Panc1 (cell line): Measurements from ENCODE around the gene SF3A1. TPM values are rescaled to one million over a fixed set of nuclear protein-coding genes. Genes with fewer than 3 reads are reported as not detected.

Experiments
- ATAC-seq: fragments of 200-7000 bp; cut with Tn5 transposase; 2 replicates; pipeline ENCODE4 v1.9.1; 2020; ENCODE audit warnings: mild to moderate bottlenecking, moderate library complexity
- BruUV-seq: library from RNA; stranded (reverse); fragments of 400-500 nt; replicated peaks from 2 replicates; lab custom pipeline; 2021; lab: Mats Ljungman, UMichigan
- CTCF ChIA-PET: fragments of 300-600 bp; sonication (Branson Sonifier 250); formaldehyde crosslinking; loops from one replicate; lab custom pipeline; 2022; ENCODE audit warnings: antibody characterized with exemption; lab: Charles Lee
- POLR2A ChIA-PET: fragments of 300-600 bp; sonication (Branson Sonifier 250); formaldehyde crosslinking; loops from one replicate; lab custom pipeline; 2022; ENCODE audit warnings: antibody characterized with exemption; lab: Charles Lee
- DNase-seq: peaks from one replicate; pipeline ENCODE4 v3.0.0-alpha.2; 2010; ENCODE audit warnings: low read depth, low spot score
- H3K27ac ChIP-seq: 2 replicates; pipeline ENCODE4 v1.5.1; 2011; ENCODE audit warnings: mild to moderate bottlenecking, low read length, inconsistent platforms
- H3K27me3 ChIP-seq: fragments of 200-500 bp; sonication (Bioruptor generic); 2 replicates; pipeline ENCODE4 v1.6.0; 2014; ENCODE audit warnings: low read length, inconsistent platforms; ENCODE audit not compliant: control insufficient read depth, insufficient read depth
- H3K36me3 ChIP-seq: fragments of 200-500 bp; sonication (Bioruptor generic); 2 replicates; pipeline ENCODE4 v1.5.1; 2014; ENCODE audit warnings: inconsistent platforms, mild to moderate bottlenecking, low read length, moderate library complexity; ENCODE audit not compliant: control insufficient read depth, insufficient read depth
- H3K4me1 ChIP-seq: 2 replicates; pipeline ENCODE4 v1.5.1; 2011; ENCODE audit warnings: inconsistent platforms, mild to moderate bottlenecking, low read length, moderate library complexity; ENCODE audit not compliant: control insufficient read depth, insufficient read depth
- H3K4me3 ChIP-seq, 2 experiments: 2 replicates each; pipeline ENCODE4 v1.5.1; 2011 to 2012; ENCODE audit warnings: low read depth in 2 of 2, low read length in 2 of 2, mild to moderate bottlenecking in 2 of 2, inconsistent platforms in 1 of 2, moderate library complexity in 1 of 2
- H3K9me3 ChIP-seq: fragments of 200-500 bp; sonication (Bioruptor generic); 2 replicates; pipeline ENCODE4 v1.5.1; 2014; ENCODE audit warnings: low read depth, mild to moderate bottlenecking, inconsistent platforms, low read length, moderate library complexity; ENCODE audit not compliant: control insufficient read depth, insufficient read depth
- POLR2AphosphoS5 ChIP-seq: IDR thresholded peaks from 2 replicates; pipeline ENCODE4 v1.6.1; 2012; ENCODE audit warnings: mild to moderate bottlenecking, low read depth, low read length, moderate library complexity
- SIN3A ChIP-seq: IDR thresholded peaks from 2 replicates; pipeline ENCODE4 v1.6.1; 2012; ENCODE audit warnings: low read depth, mild to moderate bottlenecking, low read length, moderate library complexity, borderline replicate concordance; ENCODE audit not compliant: insufficient read depth
- TCF7L2 ChIP-seq: IDR thresholded peaks from 2 replicates; pipeline ENCODE4 v1.6.1; 2011; ENCODE audit warnings: mild to moderate bottlenecking, low read depth, low read length, inconsistent platforms
- in situ Hi-C: cut with HindIII; loops from 2 replicates; pipeline ENCODE4 v1.10.0; 2016; ENCODE audit warnings: low sequenced_read_pairs, low pct_unique_long_range_greater_than_20kb
- intact Hi-C: fragments of 100-400 bp; cut with micrococcal nuclease; formaldehyde crosslinking; loops from one replicate; pipeline ENCODE4 v1.10.0; 2022; ENCODE audit not compliant: unreplicated experiment
- total RNA-seq: library from RNA; stranded (reverse); gene quantifications from one replicate; pipeline ENCODE4 v1.2.1, GENCODE V29; 2021; ENCODE audit not compliant: unreplicated experiment
- TF ChIP-seq, protein P1 (sequence below), 2 experiments: IDR thresholded peaks; 2 replicates each; pipeline ENCODE4 v1.6.1; 2011 to 2012; ENCODE audit warnings: low read depth in 2 of 2, control low read depth in 1 of 2, low read length in 1 of 2, mild to moderate bottlenecking in 1 of 2, moderate library complexity in 1 of 2; ENCODE audit not compliant: insufficient read depth in 1 of 2
- TF ChIP-seq, protein P2 (sequence below): fragments of 450-650 bp; IDR thresholded peaks from 2 replicates; pipeline ENCODE4 v1.5.1; 2017; ENCODE audit warnings: mild to moderate bottlenecking

Gene SF3A1
- total RNA-seq, 1 experiment from 2014 or later, result 176 TPM

DNA sequence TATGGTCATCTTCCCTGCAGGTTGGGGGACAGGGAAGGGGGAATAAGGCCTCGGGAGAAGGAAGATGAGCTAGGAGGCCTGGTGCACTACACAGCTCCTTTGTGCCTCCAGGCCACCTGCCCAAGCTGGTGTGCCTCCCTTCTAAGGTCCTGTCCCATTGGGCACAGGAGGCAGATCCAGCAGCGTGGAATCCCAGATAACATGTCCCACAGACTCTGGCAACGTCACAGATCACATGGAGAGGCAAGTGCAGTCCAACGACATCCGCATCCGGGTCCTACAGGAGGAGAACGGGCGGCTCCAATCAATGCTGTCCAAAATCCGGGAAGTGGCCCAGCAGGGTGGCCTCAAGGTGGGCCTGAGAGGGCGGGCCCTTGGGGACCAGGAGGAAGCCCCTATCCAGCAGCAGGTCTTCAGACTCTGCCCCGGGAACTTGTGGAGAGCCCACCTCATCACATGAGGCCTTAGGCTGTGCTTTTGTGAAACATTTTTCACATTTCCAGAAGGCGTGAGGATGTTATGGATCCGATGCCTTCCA, 18.7 kb upstream of the SF3A1 start:
- in situ Hi-C loops, result no loop called here
- H3K9me3 ChIP-seq, result no peaks in the 10 kb centered on the region
- H3K4me3 ChIP-seq, result no peak overlapping the region
- no peak for ATAC-seq
- DNase-seq, result no peak
- no TSS peak for BruUV-seq
- no peaks in the 10 kb centered on the region; the same call in 1 of the 2 replicates for H3K4me1 ChIP-seq
- H3K27ac ChIP-seq, result no peak overlapping the region
- TF ChIP-seq POLR2AphosphoS5, result no peak
- no peak for TF ChIP-seq SIN3A
- no peak for TF ChIP-seq TCF7L2
- TF ChIP-seq, protein P1, sequence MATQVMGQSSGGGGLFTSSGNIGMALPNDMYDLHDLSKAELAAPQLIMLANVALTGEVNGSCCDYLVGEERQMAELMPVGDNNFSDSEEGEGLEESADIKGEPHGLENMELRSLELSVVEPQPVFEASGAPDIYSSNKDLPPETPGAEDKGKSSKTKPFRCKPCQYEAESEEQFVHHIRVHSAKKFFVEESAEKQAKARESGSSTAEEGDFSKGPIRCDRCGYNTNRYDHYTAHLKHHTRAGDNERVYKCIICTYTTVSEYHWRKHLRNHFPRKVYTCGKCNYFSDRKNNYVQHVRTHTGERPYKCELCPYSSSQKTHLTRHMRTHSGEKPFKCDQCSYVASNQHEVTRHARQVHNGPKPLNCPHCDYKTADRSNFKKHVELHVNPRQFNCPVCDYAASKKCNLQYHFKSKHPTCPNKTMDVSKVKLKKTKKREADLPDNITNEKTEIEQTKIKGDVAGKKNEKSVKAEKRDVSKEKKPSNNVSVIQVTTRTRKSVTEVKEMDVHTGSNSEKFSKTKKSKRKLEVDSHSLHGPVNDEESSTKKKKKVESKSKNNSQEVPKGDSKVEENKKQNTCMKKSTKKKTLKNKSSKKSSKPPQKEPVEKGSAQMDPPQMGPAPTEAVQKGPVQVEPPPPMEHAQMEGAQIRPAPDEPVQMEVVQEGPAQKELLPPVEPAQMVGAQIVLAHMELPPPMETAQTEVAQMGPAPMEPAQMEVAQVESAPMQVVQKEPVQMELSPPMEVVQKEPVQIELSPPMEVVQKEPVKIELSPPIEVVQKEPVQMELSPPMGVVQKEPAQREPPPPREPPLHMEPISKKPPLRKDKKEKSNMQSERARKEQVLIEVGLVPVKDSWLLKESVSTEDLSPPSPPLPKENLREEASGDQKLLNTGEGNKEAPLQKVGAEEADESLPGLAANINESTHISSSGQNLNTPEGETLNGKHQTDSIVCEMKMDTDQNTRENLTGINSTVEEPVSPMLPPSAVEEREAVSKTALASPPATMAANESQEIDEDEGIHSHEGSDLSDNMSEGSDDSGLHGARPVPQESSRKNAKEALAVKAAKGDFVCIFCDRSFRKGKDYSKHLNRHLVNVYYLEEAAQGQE (IDR thresholded peaks at IDR 0.05; ENCODE audit: insufficient read depth in 1 of 2, low read depth in 2 of 2, low read length in 1 of 2), result no peak
- TF ChIP-seq, protein P2, sequence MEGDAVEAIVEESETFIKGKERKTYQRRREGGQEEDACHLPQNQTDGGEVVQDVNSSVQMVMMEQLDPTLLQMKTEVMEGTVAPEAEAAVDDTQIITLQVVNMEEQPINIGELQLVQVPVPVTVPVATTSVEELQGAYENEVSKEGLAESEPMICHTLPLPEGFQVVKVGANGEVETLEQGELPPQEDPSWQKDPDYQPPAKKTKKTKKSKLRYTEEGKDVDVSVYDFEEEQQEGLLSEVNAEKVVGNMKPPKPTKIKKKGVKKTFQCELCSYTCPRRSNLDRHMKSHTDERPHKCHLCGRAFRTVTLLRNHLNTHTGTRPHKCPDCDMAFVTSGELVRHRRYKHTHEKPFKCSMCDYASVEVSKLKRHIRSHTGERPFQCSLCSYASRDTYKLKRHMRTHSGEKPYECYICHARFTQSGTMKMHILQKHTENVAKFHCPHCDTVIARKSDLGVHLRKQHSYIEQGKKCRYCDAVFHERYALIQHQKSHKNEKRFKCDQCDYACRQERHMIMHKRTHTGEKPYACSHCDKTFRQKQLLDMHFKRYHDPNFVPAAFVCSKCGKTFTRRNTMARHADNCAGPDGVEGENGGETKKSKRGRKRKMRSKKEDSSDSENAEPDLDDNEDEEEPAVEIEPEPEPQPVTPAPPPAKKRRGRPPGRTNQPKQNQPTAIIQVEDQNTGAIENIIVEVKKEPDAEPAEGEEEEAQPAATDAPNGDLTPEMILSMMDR, result no peak
- intact Hi-C loops, result no loop called here
- no peaks in the 10 kb centered on the region for H3K27me3 ChIP-seq
- no peaks in the 10 kb centered on the region for H3K36me3 ChIP-seq
- ChIA-PET POLR2A (interaction anchor here (0.7 kb wide), 2 partner anchors 21 to 784 kb away, joined by 5 to 10 read pairs; no protein-coding TSS in a partner anchor), CTCF (no interaction called here)

DNA sequence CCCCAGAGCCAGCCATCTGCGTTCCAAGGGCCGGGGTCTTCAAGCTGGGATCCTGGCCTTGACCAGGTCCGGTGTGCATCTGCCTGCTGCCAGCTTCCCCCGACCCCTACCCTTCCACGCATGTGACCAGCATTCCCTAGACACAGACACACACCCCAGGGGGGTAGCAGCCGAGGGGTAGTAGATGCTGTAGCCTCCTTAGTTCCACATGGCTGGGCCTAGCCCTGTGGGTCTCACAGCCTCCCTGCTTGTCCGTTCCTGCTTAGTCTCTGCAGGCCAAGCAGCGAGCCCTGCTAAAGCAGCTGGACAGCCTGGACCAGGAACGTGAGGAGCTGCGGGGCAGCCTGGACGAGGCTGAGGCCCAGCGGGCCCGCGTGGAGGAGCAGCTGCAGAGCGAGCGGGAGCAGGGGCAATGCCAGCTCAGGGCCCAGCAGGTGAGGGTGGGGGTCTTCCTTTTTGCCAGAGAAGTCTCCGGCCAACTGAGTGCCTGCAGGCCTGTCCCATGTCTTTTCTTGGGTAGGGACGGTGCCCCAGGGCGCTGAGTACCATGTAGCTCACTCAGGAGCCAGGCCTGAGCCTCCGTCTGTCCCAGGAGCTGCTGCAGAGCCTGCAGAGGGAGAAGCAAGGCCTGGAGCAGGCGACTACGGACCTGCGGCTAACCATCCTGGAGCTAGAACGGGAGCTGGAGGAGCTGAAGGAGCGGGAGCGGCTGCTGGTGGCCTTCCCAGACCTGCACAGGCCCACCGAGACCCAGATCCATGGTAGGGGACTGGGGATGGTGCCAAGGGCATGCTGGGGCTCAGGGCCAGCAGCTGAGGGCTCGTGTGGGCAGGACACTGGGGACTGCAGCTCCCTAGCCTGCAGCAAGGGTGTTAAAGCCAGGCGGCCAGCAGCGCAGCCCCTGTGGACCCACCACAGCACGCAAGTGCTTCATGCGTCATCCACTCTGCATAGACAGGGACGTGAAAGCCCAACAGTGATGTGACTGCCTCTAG, 16.9 kb upstream of the SF3A1 start:
- DNase-seq, result no peak
- Histone ChIP-seq H3K4me3 (no peak overlapping the region), H3K27me3 (no peaks in the 10 kb centered on the region), H3K36me3 (no peaks in the 10 kb centered on the region), H3K9me3 (no peaks in the 10 kb centered on the region), H3K27ac (no peak overlapping the region), H3K4me1 (no peaks in the 10 kb centered on the region; the same call in 1 of the 2 replicates)
- BruUV-seq, result no TSS peak
- TF ChIP-seq SIN3A (no peak), TCF7L2 (no peak), POLR2AphosphoS5 (no peak)
- TF ChIP-seq, protein P2, result no peak
- TF ChIP-seq, protein P1 (IDR thresholded peaks at IDR 0.05; ENCODE audit: insufficient read depth in 1 of 2, low read depth in 2 of 2, low read length in 1 of 2), result no peak
- in situ Hi-C loops, result no loop called here
- peak; percentile 39 for ATAC-seq
- intact Hi-C loops, result no loop called here
- CTCF ChIA-PET, result interaction anchor here (0.6 to 0.7 kb wide), 2 partner anchors 119 to 192 kb away, joined by 3 read pairs; no protein-coding TSS in a partner anchor
- POLR2A ChIA-PET, result interaction anchor here (1.1 kb wide), 1 partner anchor 11 kb away, joined by 3 read pairs; no protein-coding TSS in a partner anchor
